Coronary artery (tissue), 2 donors: ENCODE data around the gene DOK6.

Experiments used
- DNase-seq: peaks from one replicate; pipeline ENCODE4 v3.0.0-alpha.2; 2017; ENCODE audit warnings: low spot score
- H3K27ac ChIP-seq, 2 donors: fragments of 200-600 bp; sonication (generic); one replicate each; pipeline ENCODE4 v1.5.1; 2016 to 2019
- H3K4me3 ChIP-seq: fragments of 200-600 bp; sonication (generic); 2 replicates; pipeline ENCODE4 v1.5.1; 2016; ENCODE audit warnings: mild to moderate bottlenecking, moderate library complexity
- CTCF ChIP-seq: fragments of 200-600 bp; sonication (generic); IDR thresholded peaks from one replicate; pipeline ENCODE4 v1.5.1; 2019; ENCODE audit warnings: antibody characterized with exemption

DOK6 gene

GRCh38 chr18:69885841-69886531, 485.3 kb downstream of the DOK6 start:
- DNase-seq, result no peak
- Histone ChIP-seq H3K4me3 (no peak overlapping the region), H3K27ac (no peak overlapping the region)
- TF ChIP-seq CTCF, result no peak

- no peak overlapping the region for H3K4me3 ChIP-seq
- DNase-seq, result no peak
- TF ChIP-seq CTCF, result no peak
- H3K27ac ChIP-seq, result no peak overlapping the region
These were observed 486.6 kb downstream of the DOK6 start for GRCh38 chr18:69887256-69887655.

GRCh38 chr18:69889009-69889408, 488.3 kb downstream of the DOK6 start:
- no peak overlapping the region for H3K4me3 ChIP-seq
- TF ChIP-seq CTCF, result no peak
- no peak overlapping the region for H3K27ac ChIP-seq
- no peak for DNase-seq

- no peak for TF ChIP-seq CTCF
- no peak overlapping the region for H3K27ac ChIP-seq
- no peak overlapping the region for H3K4me3 ChIP-seq
- no peak for DNase-seq
These were observed 489.9 kb downstream of the DOK6 start for GRCh38 chr18:69890558-69890957.

- no peak overlapping the region for H3K27ac ChIP-seq
- no peak for DNase-seq
- no peak overlapping the region for H3K4me3 ChIP-seq
- no peak for TF ChIP-seq CTCF
These were observed 493.8 kb downstream of the DOK6 start for GRCh38 chr18:69894467-69894866.

- no peak for TF ChIP-seq CTCF
- H3K4me3 ChIP-seq, result no peak overlapping the region
- no peak overlapping the region for H3K27ac ChIP-seq
- no peak for DNase-seq
These were observed 494.7 kb downstream of the DOK6 start for GRCh38 chr18:69895066-69896047.
